Measurements from ENCODE around the gene SLC2A2. TPM values are rescaled to one million over a fixed set of nuclear protein-coding genes. Genes with fewer than 3 reads are reported as not detected.

Gene SLC2A2
- total and polyA plus RNA-seq, 3 donors from 2014 or later = 0.12 TPM; not detected in 2

DNA sequence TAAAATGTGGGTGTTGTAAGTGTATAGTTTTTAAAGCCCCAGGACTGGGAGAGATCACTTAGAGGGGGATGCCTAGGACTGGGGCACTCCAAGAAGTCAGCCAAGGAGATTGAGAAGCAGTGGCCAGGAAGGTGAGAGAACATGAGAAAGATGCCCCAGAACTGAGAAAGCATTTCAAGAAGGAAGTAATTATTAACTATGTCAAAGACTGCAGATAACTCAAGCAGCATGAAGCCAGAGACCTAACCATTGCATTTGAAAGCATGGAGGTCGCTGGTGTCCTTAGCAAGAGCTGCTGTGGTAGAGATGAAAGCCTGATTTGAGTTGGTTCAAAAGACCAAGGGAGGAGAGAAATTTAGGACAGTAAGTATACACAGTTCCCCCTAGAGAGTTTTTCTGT, 30.6 kb upstream of the SLC2A2 start:
- intact Hi-C loops (cut with DNase I; ENCODE audit: low total_unique reads) = no loop called here

GRCh38 chr3:171056528-171056927, 30.0 kb upstream of the SLC2A2 start:
- H3K9me3 ChIP-seq = no peaks in the 10 kb centered on the region
- intact Hi-C loops (cut with DNase I; ENCODE audit: low total_unique reads) = no loop called here
- H3K36me3 ChIP-seq (ENCODE audit: low read depth, missing control alignments) = no peaks in the 10 kb centered on the region
- DNase-seq = no peak
- TF ChIP-seq POLR2A (IDR thresholded peaks at IDR 0.05) (no peak), CTCF (IDR thresholded peaks at IDR 0.05) (no peak)
- H3K27ac ChIP-seq = no peak overlapping the region
- H3K27me3 ChIP-seq = no peaks in the 10 kb centered on the region
- H3K4me3 ChIP-seq = no peak overlapping the region
- H3K4me1 ChIP-seq = no peaks in the 10 kb centered on the region
- 73% methylated on average over 5 of the region's 5 CpGs for WGBS, 2 donors

More for the DNA sequence above, 30.6 kb upstream of the SLC2A2 start:
- no peak for DNase-seq
- no peaks in the 10 kb centered on the region for H3K9me3 ChIP-seq
- no peak overlapping the region for H3K4me3 ChIP-seq
- TF ChIP-seq POLR2A (IDR thresholded peaks at IDR 0.05) = no peak
- TF ChIP-seq CTCF (IDR thresholded peaks at IDR 0.05) = no peak
- WGBS, 2 donors = 94 to 97% methylated on average over 1 of the region's 1 CpG
- H3K27ac ChIP-seq = no peak overlapping the region
- H3K36me3 ChIP-seq (ENCODE audit: low read depth, missing control alignments) = no peaks in the 10 kb centered on the region
- H3K27me3 ChIP-seq = no peaks in the 10 kb centered on the region
- no peaks in the 10 kb centered on the region for H3K4me1 ChIP-seq

DNA sequence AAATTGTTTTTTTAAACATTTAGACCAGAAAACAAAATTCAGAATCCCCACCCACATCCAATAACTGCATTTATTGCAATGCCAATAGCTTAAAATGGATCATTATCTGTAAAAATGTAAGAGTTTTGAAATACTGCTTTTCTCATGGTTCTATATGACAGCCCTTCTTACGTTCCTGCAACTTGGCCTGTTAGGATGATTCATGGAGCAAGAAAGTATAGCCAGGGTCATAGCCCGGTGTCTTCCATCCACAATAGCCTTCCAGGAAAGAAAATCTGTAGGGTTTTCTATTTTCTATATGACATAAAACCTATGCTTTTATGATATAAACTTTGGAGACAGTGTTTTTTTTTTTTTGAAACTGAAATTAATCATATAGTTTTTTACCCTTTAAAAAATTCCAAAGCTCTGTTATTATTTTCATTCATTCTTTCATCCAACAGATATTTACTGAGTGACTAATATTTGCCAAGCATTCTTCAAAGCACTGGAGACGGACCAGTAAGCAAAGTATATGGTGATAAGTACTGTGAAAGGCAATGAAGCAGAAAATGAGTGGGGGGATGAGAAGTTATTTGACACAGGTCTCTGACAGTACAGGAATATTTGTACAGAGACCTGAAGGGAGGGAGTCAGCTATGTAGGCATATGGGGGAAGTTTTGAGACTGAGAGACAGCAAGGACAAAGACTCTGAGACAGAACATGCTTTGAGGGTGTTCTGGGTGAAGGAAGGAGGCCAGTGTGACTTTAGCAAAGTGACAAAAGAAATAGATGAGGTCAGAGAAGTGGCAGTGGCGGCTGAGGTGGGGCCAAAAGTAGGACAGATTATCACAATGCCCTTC, 29.0 kb upstream of the SLC2A2 start:
- Histone ChIP-seq H3K27ac (no peak overlapping the region), H3K4me3 (no peak overlapping the region), H3K27me3 (no peaks in the 10 kb centered on the region), H3K4me1 (no peaks in the 10 kb centered on the region), H3K9me3 (no peaks in the 10 kb centered on the region), H3K36me3 (ENCODE audit: low read depth, missing control alignments) (no peaks in the 10 kb centered on the region)
- intact Hi-C loops (cut with DNase I; ENCODE audit: low total_unique reads) = no loop called here
- WGBS, 2 donors = 75 to 80% methylated on average over 4 of the region's 4 CpGs
- DNase-seq = no peak
- TF ChIP-seq POLR2A (IDR thresholded peaks at IDR 0.05) (no peak), CTCF (IDR thresholded peaks at IDR 0.05) (no peak)

DNA sequence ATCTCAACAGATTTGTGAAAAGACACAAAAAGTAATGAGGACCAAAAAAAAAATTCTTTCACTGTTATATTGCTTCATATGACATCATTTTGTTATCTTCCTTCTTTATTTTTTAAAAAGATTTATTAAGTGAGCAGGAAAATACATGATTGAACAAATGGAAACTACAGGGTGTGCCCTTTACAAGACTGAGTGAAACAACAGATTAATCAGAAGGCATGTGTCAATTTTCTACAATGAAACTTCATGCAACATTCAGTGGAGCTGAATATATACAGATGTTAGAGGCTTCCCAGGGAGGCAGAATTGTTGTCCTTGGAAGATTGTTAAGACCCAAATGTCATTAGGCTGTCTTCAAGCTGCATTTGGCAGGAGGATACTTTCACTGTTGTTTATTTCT, 28.4 kb upstream of the SLC2A2 start:
- DNase-seq = no peak
- no peaks in the 10 kb centered on the region for H3K27me3 ChIP-seq
- H3K4me1 ChIP-seq = no peaks in the 10 kb centered on the region
- no peak for TF ChIP-seq POLR2A (IDR thresholded peaks at IDR 0.05)
- no peak for TF ChIP-seq CTCF (IDR thresholded peaks at IDR 0.05)
- H3K4me3 ChIP-seq = no peak overlapping the region
- no peaks in the 10 kb centered on the region for H3K36me3 ChIP-seq (ENCODE audit: low read depth, missing control alignments)
- intact Hi-C loops (cut with DNase I; ENCODE audit: low total_unique reads) = no loop called here
- no peaks in the 10 kb centered on the region for H3K9me3 ChIP-seq
- no peak overlapping the region for H3K27ac ChIP-seq

GRCh38 chr3:171054231-171054630, 27.7 kb upstream of the SLC2A2 start:
- H3K4me3 ChIP-seq = no peak overlapping the region
- H3K9me3 ChIP-seq = no peaks in the 10 kb centered on the region
- no peak for DNase-seq
- no peak for TF ChIP-seq CTCF (IDR thresholded peaks at IDR 0.05)
- TF ChIP-seq POLR2A (IDR thresholded peaks at IDR 0.05) = no peak
- intact Hi-C loops (cut with DNase I; ENCODE audit: low total_unique reads) = no loop called here
- H3K4me1 ChIP-seq = no peaks in the 10 kb centered on the region
- H3K27me3 ChIP-seq = no peaks in the 10 kb centered on the region
- H3K27ac ChIP-seq = no peak overlapping the region
- 86 to 88% methylated on average over 1 of the region's 1 CpG for WGBS, 2 donors
- no peaks in the 10 kb centered on the region for H3K36me3 ChIP-seq (ENCODE audit: low read depth, missing control alignments)
